ENCODE measurements around the gene IL10.

IL10 gene

DNA sequence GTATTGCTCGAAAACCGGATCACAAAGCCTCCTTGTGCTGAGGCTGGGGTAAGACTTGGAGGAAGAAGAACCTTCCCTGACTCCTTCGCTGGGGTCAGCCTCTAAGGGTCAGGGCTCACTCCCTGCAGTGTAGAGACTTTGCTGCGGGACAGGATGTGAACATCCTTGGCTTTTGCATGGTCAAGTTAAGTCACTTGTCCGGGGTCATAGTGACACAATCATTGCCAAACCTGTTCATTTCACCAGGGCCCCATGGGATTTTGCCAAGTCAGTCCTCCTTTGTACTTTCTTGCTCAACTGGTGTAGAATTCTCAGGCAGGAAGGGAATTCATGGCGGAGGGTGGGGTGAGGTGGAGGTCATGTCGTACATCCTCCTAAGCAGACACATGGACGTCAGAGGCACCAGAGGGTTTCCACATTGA lies 24.7 kb upstream of the IL10 start:
- POLR2A ChIA-PET: no interaction called here
- CTCF ChIA-PET: interaction anchor here (1.0 to 18.2 kb wide), 5 partner anchors 11 to 27 kb away, joined by 3 to 288 read pairs (median 5); partner anchors contain the start of genes IL10 and IL19
- no peak for DNase-seq (ENCODE audit: extremely low spot score)
- TF ChIP-seq CTCF (IDR thresholded peaks at IDR 0.05; ENCODE audit: control extremely low read depth, extremely low read depth, low read depth, missing control alignments): no peak

DNA sequence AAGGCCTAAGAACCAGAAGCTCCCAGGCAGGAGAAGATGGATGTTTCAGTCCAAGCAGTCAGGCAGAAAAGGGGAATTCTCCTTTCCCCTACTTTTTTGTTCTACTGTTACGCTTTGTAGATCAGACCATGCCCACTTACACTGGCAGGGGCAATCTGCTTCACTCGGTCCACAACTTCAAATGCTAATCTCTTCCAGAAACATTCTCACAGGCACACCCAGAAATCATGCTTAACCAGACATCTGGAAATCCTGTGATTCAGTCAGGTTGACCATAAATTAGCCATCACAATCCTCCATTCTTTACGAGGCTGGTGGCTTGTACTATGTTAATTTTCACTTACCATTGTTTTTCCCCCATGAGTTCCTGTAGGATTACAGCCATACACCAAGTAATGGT lies 23.8 kb upstream of the IL10 start:
- ChIA-PET CTCF (interaction anchor here (0.9 to 18.2 kb wide), 5 partner anchors 13 to 136 kb away, joined by 3 to 288 read pairs (median 4); partner anchors contain the start of genes IL10 and IL19), POLR2A (no interaction called here)
- TF ChIP-seq CTCF (IDR thresholded peaks at IDR 0.05; ENCODE audit: control extremely low read depth, extremely low read depth, low read depth, missing control alignments): no peak
- no peak for DNase-seq (ENCODE audit: extremely low spot score)

GRCh38 chr1:206794294-206794908 lies 22.1 kb upstream of the IL10 start:
- no peak for TF ChIP-seq CTCF (IDR thresholded peaks at IDR 0.05; ENCODE audit: control extremely low read depth, extremely low read depth, low read depth, missing control alignments)
- DNase-seq (ENCODE audit: extremely low spot score): no peak
- CTCF ChIA-PET: interaction anchor here (1.2 to 18.2 kb wide), 9 partner anchors 8 to 131 kb away, joined by 3 to 288 read pairs (median 4); partner anchors contain the start of genes IL10, IL19 and IL20
- POLR2A ChIA-PET: interaction anchor here (0.8 kb wide), 1 partner anchor 25 kb away, joined by 3 read pairs; no protein-coding TSS in a partner anchor

DNA sequence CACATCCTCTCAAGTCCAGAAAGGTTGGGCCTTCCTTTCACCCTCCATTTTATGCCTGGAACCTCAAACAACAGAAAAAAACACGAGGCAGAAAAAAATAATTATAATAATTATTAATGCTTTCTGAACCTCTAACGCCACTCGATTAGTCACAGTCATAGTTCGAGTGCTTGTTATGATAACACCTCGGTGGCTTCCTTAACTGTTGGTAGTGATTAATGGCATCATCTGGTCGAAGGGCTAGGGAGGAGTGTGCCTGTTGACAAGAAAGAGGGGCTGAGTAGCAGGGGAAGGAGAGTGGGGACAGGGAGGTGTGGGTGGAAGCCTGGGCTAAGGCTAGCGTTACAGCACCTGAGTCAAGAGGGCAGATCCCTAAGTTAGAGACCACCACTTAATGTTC lies 21.3 kb upstream of the IL10 start:
- no peak for DNase-seq (ENCODE audit: extremely low spot score)
- ChIA-PET POLR2A (interaction anchor here (1.0 kb wide), 1 partner anchor 10 kb away, joined by 3 read pairs; no protein-coding TSS in a partner anchor), CTCF (interaction anchor here (1.0 to 18.2 kb wide), 8 partner anchors 11 to 125 kb away, joined by 3 to 288 read pairs (median 6); partner anchors contain the start of genes IL10, IL19 and IL20)
- TF ChIP-seq CTCF (IDR thresholded peaks at IDR 0.05; ENCODE audit: control extremely low read depth, extremely low read depth, low read depth, missing control alignments): no peak

GRCh38 chr1:206792939-206793607 lies 20.8 kb upstream of the IL10 start:
- ChIA-PET POLR2A (interaction anchor here (0.5 to 1.0 kb wide), 2 partner anchors 10 to 217 kb away, joined by 3 read pairs; no protein-coding TSS in a partner anchor), CTCF (interaction anchor here (1.0 to 1.3 kb wide), 6 partner anchors 10 to 125 kb away, joined by 3 to 8 read pairs (median 4); partner anchors contain the start of gene IL19)
- TF ChIP-seq CTCF (IDR thresholded peaks at IDR 0.05; ENCODE audit: control extremely low read depth, extremely low read depth, low read depth, missing control alignments): no peak
- peak; percentile 67 for DNase-seq (ENCODE audit: extremely low spot score)

DNA sequence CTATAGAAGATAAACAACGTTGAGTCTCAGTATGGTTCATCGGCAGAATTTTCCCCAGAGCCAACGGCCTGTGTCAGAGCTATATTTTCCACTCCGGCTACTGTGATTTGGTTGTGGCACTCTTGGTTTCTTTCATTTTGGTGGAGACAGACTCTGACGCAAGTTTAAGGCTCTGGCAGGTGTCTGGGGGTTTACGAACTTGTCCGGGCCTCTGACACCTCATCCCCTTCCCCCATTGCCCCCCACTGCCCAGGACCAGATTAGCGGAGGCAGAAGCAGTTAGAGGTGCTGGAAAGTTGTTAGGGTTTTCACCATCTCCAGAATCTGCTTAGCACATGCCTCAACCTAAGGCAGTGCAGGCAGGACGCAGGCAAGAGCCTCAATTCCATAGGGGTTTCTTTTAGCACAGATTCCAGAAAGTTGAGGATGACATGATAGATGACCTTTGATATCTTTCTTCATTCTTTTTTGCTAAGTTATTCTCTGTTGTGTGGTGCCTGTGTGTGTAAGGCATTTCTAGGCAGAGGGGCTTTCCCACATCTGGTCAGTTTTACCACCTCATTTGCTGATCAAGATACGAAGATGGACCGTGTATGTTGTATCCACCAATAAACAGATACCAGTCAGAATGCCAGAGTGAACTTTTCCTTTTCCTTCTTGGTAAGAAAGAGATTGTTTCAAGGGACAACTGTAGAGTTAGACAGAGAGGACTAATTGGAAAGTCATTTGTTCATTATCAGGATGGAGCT lies 18.4 kb upstream of the IL10 start:
- POLR2A ChIA-PET: interaction anchor here (0.6 to 1.0 kb wide), 2 partner anchors 24 to 124 kb away, joined by 3 to 4 read pairs; no protein-coding TSS in a partner anchor
- CTCF ChIA-PET: interaction anchor here (0.7 to 12.0 kb wide), 9 partner anchors 8 to 121 kb away, joined by 3 to 132 read pairs (median 8); partner anchors contain the start of genes IL10 and IL19
- peak; percentile 40 for DNase-seq (ENCODE audit: extremely low spot score)
- no peak for TF ChIP-seq CTCF (IDR thresholded peaks at IDR 0.05; ENCODE audit: control extremely low read depth, extremely low read depth, low read depth, missing control alignments)
